ENCODE measurements around the gene SUSD1.

SUSD1 gene

DNA sequence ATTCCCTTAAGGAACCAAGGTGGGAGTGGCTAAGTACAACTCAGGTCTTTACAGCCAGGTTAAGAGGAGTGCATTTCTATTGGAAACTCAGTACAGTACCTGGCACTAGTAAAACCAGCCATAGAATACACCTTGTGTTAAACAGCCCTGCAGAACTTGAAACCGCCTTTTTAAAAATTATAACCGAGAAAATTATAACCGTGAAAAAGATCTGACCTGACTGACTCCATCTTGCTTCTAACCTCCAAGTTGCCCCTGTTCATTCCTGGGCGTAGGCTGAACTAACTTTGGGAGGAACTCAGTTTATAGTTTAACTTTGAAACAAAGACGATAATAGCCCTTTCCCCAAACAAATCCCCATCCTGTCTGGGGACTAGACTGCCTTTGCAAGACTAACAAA, 132.3 kb downstream of the SUSD1 start:
- no peak for TF ChIP-seq TAF1 (IDR thresholded peaks at IDR 0.05; ENCODE audit: borderline replicate concordance, insufficient read depth, low read length)
- TF ChIP-seq SIN3A (IDR thresholded peaks at IDR 0.05; ENCODE audit: borderline replicate concordance, insufficient read depth, low read length) = no peak
- TF ChIP-seq POLR2AphosphoS5 (IDR thresholded peaks at IDR 0.05; ENCODE audit: low read depth, low read length) = no peak
- TF ChIP-seq, protein P1, sequence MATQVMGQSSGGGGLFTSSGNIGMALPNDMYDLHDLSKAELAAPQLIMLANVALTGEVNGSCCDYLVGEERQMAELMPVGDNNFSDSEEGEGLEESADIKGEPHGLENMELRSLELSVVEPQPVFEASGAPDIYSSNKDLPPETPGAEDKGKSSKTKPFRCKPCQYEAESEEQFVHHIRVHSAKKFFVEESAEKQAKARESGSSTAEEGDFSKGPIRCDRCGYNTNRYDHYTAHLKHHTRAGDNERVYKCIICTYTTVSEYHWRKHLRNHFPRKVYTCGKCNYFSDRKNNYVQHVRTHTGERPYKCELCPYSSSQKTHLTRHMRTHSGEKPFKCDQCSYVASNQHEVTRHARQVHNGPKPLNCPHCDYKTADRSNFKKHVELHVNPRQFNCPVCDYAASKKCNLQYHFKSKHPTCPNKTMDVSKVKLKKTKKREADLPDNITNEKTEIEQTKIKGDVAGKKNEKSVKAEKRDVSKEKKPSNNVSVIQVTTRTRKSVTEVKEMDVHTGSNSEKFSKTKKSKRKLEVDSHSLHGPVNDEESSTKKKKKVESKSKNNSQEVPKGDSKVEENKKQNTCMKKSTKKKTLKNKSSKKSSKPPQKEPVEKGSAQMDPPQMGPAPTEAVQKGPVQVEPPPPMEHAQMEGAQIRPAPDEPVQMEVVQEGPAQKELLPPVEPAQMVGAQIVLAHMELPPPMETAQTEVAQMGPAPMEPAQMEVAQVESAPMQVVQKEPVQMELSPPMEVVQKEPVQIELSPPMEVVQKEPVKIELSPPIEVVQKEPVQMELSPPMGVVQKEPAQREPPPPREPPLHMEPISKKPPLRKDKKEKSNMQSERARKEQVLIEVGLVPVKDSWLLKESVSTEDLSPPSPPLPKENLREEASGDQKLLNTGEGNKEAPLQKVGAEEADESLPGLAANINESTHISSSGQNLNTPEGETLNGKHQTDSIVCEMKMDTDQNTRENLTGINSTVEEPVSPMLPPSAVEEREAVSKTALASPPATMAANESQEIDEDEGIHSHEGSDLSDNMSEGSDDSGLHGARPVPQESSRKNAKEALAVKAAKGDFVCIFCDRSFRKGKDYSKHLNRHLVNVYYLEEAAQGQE (IDR thresholded peaks at IDR 0.05; ENCODE audit: insufficient read depth in 1 of 2, low read depth in 2 of 2, low read length in 2 of 2) = no peak
- TF ChIP-seq FOXP2 (optimal IDR thresholded peaks at IDR 0.05; ENCODE audit: borderline replicate concordance, extremely low read depth, extremely low read length, insufficient read depth) = no peak

- no peak for TF ChIP-seq TAF1 (IDR thresholded peaks at IDR 0.05; ENCODE audit: borderline replicate concordance, insufficient read depth, low read length)
- TF ChIP-seq, protein P1 (IDR thresholded peaks at IDR 0.05; ENCODE audit: insufficient read depth in 1 of 2, low read depth in 2 of 2, low read length in 2 of 2) = no peak
- TF ChIP-seq SIN3A (IDR thresholded peaks at IDR 0.05; ENCODE audit: borderline replicate concordance, insufficient read depth, low read length) = no peak
- no peak for TF ChIP-seq FOXP2 (optimal IDR thresholded peaks at IDR 0.05; ENCODE audit: borderline replicate concordance, extremely low read depth, extremely low read length, insufficient read depth)
- TF ChIP-seq POLR2AphosphoS5 (IDR thresholded peaks at IDR 0.05; ENCODE audit: low read depth, low read length) = no peak
Measured at GRCh38 chr9:112042244-112042638, 132.9 kb downstream of the SUSD1 start.

DNA sequence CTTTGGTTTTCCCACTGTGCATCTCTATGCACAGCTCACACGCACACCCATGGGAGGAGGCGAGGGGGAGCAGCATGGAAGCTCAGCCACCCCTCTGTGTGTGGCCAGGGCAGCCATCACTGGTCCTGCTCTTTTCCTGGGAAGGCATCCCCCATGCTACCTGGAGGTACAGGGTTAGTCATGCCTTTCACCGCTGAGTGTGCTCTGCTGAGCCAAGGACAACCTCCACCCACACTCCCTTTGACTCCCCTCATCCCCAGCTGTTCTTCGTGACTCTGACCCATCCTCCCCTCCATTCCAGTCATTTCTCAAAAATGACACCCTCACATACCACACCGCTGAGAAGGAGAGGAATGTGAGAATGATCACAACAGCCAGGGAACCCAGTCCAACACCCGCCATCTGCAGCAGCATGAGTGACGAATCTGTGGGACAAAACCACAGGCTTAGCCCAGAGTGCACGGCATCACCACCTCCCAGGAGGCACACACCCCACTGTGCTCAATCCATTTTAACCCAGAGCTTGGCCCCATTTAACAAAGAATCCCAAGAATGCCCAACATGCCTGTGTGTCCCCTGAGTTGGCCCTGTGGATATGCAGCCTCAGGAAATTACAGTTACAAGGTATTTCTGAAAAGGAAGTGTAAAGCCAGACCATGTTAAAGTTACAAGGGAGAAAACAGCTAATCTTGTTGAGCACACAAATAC, 133.4 kb downstream of the SUSD1 start:
- TF ChIP-seq FOXP2 (optimal IDR thresholded peaks at IDR 0.05; ENCODE audit: borderline replicate concordance, extremely low read depth, extremely low read length, insufficient read depth) (no peak), SIN3A (IDR thresholded peaks at IDR 0.05; ENCODE audit: borderline replicate concordance, insufficient read depth, low read length) (no peak), TAF1 (IDR thresholded peaks at IDR 0.05; ENCODE audit: borderline replicate concordance, insufficient read depth, low read length) (no peak), POLR2AphosphoS5 (IDR thresholded peaks at IDR 0.05; ENCODE audit: low read depth, low read length) (no peak)
- TF ChIP-seq, protein P1 (IDR thresholded peaks at IDR 0.05; ENCODE audit: insufficient read depth in 1 of 2, low read depth in 2 of 2, low read length in 2 of 2) = no peak

GRCh38 chr9:112041199-112041535, 133.9 kb downstream of the SUSD1 start:
- no peak for TF ChIP-seq TAF1 (IDR thresholded peaks at IDR 0.05; ENCODE audit: borderline replicate concordance, insufficient read depth, low read length)
- TF ChIP-seq SIN3A (IDR thresholded peaks at IDR 0.05; ENCODE audit: borderline replicate concordance, insufficient read depth, low read length) = no peak

DNA sequence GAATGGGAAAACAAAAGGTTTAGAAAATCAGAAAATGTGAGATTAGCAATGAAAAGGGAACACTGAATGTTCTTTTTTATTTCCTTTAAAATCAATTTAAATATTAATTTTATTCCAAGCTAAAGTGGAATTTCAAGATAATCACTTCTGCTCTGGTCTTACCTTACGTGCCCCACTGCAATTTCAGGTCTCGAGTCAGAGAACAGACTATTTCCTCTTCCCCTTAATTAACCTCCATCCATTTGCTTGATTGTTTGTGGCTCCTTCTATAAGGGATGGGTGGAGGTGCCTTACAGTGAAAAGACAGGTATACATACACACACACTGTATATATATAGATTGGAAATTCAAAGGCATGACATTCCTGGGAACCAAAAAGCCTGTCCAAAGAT, 137.1 kb downstream of the SUSD1 start:
- TF ChIP-seq SIN3A (IDR thresholded peaks at IDR 0.05; ENCODE audit: borderline replicate concordance, insufficient read depth, low read length) (no peak), TAF1 (IDR thresholded peaks at IDR 0.05; ENCODE audit: borderline replicate concordance, insufficient read depth, low read length) (no peak), FOXP2 (optimal IDR thresholded peaks at IDR 0.05; ENCODE audit: borderline replicate concordance, extremely low read depth, extremely low read length, insufficient read depth) (no peak), POLR2AphosphoS5 (IDR thresholded peaks at IDR 0.05; ENCODE audit: low read depth, low read length) (no peak)
- TF ChIP-seq, protein P1 (IDR thresholded peaks at IDR 0.05; ENCODE audit: insufficient read depth in 1 of 2, low read depth in 2 of 2, low read length in 2 of 2) = no peak

Measured in PFSK-1 (cell line).